Activated naive CD4-positive, alpha-beta T cell treated with anti-CD3 and anti-CD28 coated beads, Interleukin-2, amount 50 U/mL, for 24 hours (primary cell): ENCODE results near the gene NFATC2.
"Not testable (repeated sequence)": the region's sequence is repeated elsewhere in the genome, so short reads cannot be mapped to it uniquely, and the experiment has no call there.

ENCODE experiments used
- H3K27ac Mint-ChIP-seq: one replicate; pipeline ENCODE4 v1.8.0; 2021; ENCODE audit warnings: mild to moderate bottlenecking, mixed read lengths
- H3K27me3 Mint-ChIP-seq: one replicate; pipeline ENCODE4 v1.8.0; 2021; ENCODE audit warnings: mixed read lengths
- H3K36me3 Mint-ChIP-seq: one replicate; pipeline ENCODE4 v1.8.0; 2021; ENCODE audit warnings: mixed read lengths
- H3K4me1 Mint-ChIP-seq: one replicate; pipeline ENCODE4 v1.8.0; 2021; ENCODE audit warnings: mixed read lengths
- H3K4me3 Mint-ChIP-seq: one replicate; pipeline ENCODE4 v1.8.0; 2021; ENCODE audit warnings: mild to moderate bottlenecking, mixed read lengths
- H3K9me3 Mint-ChIP-seq: one replicate; pipeline ENCODE4 v1.8.0; 2021; ENCODE audit warnings: mixed read lengths

The NFATC2 gene

GRCh38 chr20:51487565-51488268 is 54.8 kb downstream of the NFATC2 start:
- H3K27me3 Mint-ChIP-seq = no peaks in the 10 kb centered on the region
- H3K4me1 Mint-ChIP-seq = peaks cover 88% of the 10 kb centered on the region
- H3K4me3 Mint-ChIP-seq = no peak overlapping the region
- no peak overlapping the region for H3K27ac Mint-ChIP-seq
- H3K36me3 Mint-ChIP-seq = peaks cover 22% of the 10 kb centered on the region
- H3K9me3 Mint-ChIP-seq = no peaks in the 10 kb centered on the region

- peaks cover 24% of the 10 kb centered on the region for H3K36me3 Mint-ChIP-seq
- no peaks in the 10 kb centered on the region for H3K9me3 Mint-ChIP-seq
- H3K27me3 Mint-ChIP-seq = no peaks in the 10 kb centered on the region
- no peak overlapping the region for H3K27ac Mint-ChIP-seq
- no peak overlapping the region for H3K4me3 Mint-ChIP-seq
- peaks cover 89% of the 10 kb centered on the region for H3K4me1 Mint-ChIP-seq
Observed at GRCh38 chr20:51487076-51487475, 55.4 kb downstream of the NFATC2 start.

- H3K27ac Mint-ChIP-seq = no peak overlapping the region
- H3K36me3 Mint-ChIP-seq = peaks cover 24% of the 10 kb centered on the region
- H3K4me1 Mint-ChIP-seq = peaks cover 89% of the 10 kb centered on the region
Observed at GRCh38 chr20:51486197-51487005, 56.1 kb downstream of the NFATC2 start.

GRCh38 chr20:51484831-51485230 is 57.7 kb downstream of the NFATC2 start:
- no peaks in the 10 kb centered on the region for H3K27me3 Mint-ChIP-seq
- H3K4me3 Mint-ChIP-seq = no peak overlapping the region
- peak overlapping the region; percentile 5 for H3K27ac Mint-ChIP-seq
- no peaks in the 10 kb centered on the region for H3K9me3 Mint-ChIP-seq
- peaks cover 22% of the 10 kb centered on the region for H3K36me3 Mint-ChIP-seq
- peaks cover 89% of the 10 kb centered on the region for H3K4me1 Mint-ChIP-seq

More at GRCh38 chr20:51486197-51487005, 56.1 kb downstream of the NFATC2 start:
- Mint-ChIP-seq H3K4me3 (no peak overlapping the region), H3K27me3 (no peaks in the 10 kb centered on the region), H3K9me3 (no peaks in the 10 kb centered on the region)

- Mint-ChIP-seq H3K27me3 (no peaks in the 10 kb centered on the region), H3K36me3 (peaks cover 16% of the 10 kb centered on the region), H3K9me3 (no peaks in the 10 kb centered on the region), H3K4me3 (no peak overlapping the region), H3K27ac (no peak overlapping the region), H3K4me1 (peaks cover 89% of the 10 kb centered on the region)
Observed at GRCh38 chr20:51484141-51484815, 58.2 kb downstream of the NFATC2 start.

GRCh38 chr20:51482836-51483473 is 59.6 kb downstream of the NFATC2 start:
- Mint-ChIP-seq H3K9me3 (no peaks in the 10 kb centered on the region), H3K4me3 (no peak overlapping the region), H3K36me3 (peaks cover 22% of the 10 kb centered on the region), H3K27ac (no peak overlapping the region), H3K4me1 (peaks cover 92% of the 10 kb centered on the region), H3K27me3 (no peaks in the 10 kb centered on the region)

- Mint-ChIP-seq H3K4me1 (peaks cover 90% of the 10 kb centered on the region), H3K4me3 (peak overlapping the region; percentile 60), H3K9me3 (no peaks in the 10 kb centered on the region), H3K36me3 (peaks cover 23% of the 10 kb centered on the region), H3K27ac (peak overlapping the region; percentile 96), H3K27me3 (no peaks in the 10 kb centered on the region)
Observed at GRCh38 chr20:51481341-51481914, 61.1 kb downstream of the NFATC2 start.

GRCh38 chr20:51480507-51481270 is 61.8 kb downstream of the NFATC2 start:
- H3K9me3 Mint-ChIP-seq = no peaks in the 10 kb centered on the region
- H3K27me3 Mint-ChIP-seq = no peaks in the 10 kb centered on the region
- peaks cover 24% of the 10 kb centered on the region for H3K36me3 Mint-ChIP-seq
- H3K4me3 Mint-ChIP-seq = peak overlapping the region; percentile 60
- peak overlapping the region; percentile 96 for H3K27ac Mint-ChIP-seq
- H3K4me1 Mint-ChIP-seq = peaks cover 90% of the 10 kb centered on the region

GRCh38 chr20:51476106-51476505 is 66.4 kb downstream of the NFATC2 start:
- peaks cover 61% of the 10 kb centered on the region for H3K4me1 Mint-ChIP-seq
- not testable (repeated sequence) for H3K4me3 Mint-ChIP-seq, H3K27ac Mint-ChIP-seq

GRCh38 chr20:51473771-51474170 is 68.7 kb downstream of the NFATC2 start:
- Mint-ChIP-seq H3K4me1 (peaks cover 59% of the 10 kb centered on the region), H3K27ac (no peak overlapping the region), H3K9me3 (no peaks in the 10 kb centered on the region), H3K36me3 (peaks cover 40% of the 10 kb centered on the region), H3K4me3 (no peak overlapping the region), H3K27me3 (no peaks in the 10 kb centered on the region)

More at GRCh38 chr20:51476106-51476505, 66.4 kb downstream of the NFATC2 start:
- H3K9me3 Mint-ChIP-seq, H3K27me3 Mint-ChIP-seq: not testable (repeated sequence)
- H3K36me3 Mint-ChIP-seq = peaks cover 28% of the 10 kb centered on the region

- Mint-ChIP-seq H3K4me1 (peaks cover 54% of the 10 kb centered on the region), H3K36me3 (peaks cover 35% of the 10 kb centered on the region), H3K9me3 (no peaks in the 10 kb centered on the region), H3K27ac (no peak overlapping the region), H3K27me3 (no peaks in the 10 kb centered on the region), H3K4me3 (no peak overlapping the region)
Observed at GRCh38 chr20:51473256-51473655, 69.3 kb downstream of the NFATC2 start.

GRCh38 chr20:51470907-51471411 is 71.6 kb downstream of the NFATC2 start:
- Mint-ChIP-seq H3K27ac (peak overlapping the region; percentile 84), H3K9me3 (no peaks in the 10 kb centered on the region), H3K27me3 (no peaks in the 10 kb centered on the region), H3K4me1 (peaks cover 42% of the 10 kb centered on the region), H3K4me3 (peak overlapping the region; percentile 51), H3K36me3 (peaks cover 30% of the 10 kb centered on the region)

- peaks cover 29% of the 10 kb centered on the region for H3K36me3 Mint-ChIP-seq
- H3K27ac Mint-ChIP-seq = peak overlapping the region; percentile 84
- H3K4me1 Mint-ChIP-seq = peaks cover 37% of the 10 kb centered on the region
- no peaks in the 10 kb centered on the region for H3K27me3 Mint-ChIP-seq
- H3K4me3 Mint-ChIP-seq = peak overlapping the region; percentile 51
- no peaks in the 10 kb centered on the region for H3K9me3 Mint-ChIP-seq
Observed at GRCh38 chr20:51470499-51470820, 72.1 kb downstream of the NFATC2 start.
